ENCODE measurements around the gene ZNF652.
A peak's percentile ranks its signal among the peaks of the same experiment; 100 is the strongest.
"Not testable (repeated sequence)": the region's sequence is repeated elsewhere in the genome, so short reads cannot be mapped to it uniquely, and the experiment has no call there.

The ZNF652 gene

DNA sequence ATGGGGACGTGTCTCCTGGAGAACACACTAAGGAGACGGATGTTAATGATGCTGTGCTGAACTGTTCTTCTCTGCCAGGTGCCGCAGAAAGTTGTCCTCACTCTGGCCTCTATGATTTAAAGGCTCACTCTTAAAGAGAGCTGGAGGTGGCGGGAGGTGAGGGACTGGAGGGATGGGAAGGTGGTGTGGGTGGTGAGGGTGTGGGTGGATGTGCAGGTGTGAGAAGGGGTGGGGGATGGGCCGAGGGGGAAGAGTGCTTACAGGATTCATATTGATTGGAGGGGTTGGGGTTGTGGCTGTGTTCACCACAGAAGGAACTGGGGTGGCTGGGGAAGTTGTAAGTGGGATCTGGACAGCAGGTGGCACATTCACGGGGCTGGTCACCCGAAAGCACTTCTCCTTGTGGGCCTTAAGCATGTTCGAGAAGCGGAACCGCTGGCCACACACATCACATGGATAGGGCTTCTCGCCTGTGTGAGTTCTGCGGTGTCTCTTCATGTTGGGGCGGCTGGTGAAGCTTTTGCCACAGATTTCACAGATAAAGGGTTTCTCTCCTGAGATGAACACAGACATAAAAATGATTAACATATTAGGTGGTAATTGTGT lies 63.6 kb downstream of the ZNF652 start:
- DNase-seq: no peak

DNA sequence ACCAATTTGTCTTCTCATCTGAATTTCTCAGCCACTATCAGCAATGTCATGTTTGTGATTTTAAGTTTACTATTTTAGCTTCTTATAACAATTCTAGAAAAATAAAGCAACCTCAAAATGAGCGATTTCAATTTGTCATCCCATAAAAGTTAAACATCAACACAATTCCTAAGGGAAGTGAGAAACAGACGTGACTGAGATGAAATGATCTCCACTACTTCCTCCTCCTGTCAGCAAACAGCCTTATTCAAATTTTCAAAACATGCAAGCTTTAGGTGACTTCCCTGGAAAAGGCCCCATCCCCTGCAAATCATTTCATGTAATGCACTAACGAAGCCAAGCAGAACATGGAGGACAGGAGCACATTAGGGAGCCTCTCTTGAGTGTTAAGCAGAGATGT lies 64.9 kb downstream of the ZNF652 start:
- no peak for DNase-seq

DNA sequence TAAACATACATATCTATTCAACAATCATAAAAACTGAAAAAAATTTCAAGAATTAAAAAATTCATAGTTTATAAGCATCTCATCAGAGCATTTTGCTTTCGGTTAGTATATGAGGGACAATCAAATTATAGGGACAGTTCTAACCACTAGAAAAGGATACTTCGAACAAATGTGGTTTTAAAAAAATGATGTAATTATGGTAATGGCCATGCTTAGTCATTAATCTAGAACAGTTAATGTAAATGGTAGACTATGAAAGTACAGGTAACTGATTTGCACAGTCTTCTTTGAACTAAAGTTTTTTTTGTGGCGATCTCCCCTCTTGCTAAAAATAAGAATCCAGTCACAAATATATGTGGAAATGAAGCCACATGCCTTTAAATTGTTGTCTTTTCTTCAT lies 67.9 kb downstream of the ZNF652 start:
- DNase-seq: no peak

DNA sequence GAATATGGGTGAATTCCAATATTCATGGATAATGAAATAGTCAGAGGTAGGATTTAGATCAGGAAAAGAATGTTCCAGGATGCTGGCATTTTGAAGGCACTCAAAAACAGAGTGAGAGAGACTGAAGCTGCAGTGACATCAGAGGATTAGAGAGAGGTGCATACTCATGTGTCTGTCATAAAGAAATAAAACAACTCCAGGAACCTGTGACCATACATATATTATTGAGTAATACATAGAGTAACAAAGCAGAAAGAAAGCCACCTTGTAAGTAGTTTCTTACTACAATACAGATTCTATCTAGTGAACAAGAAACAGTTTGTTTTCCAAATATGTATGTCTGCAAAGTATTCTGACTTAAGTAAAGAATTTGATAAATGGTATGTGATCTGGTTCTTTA lies 69.1 kb downstream of the ZNF652 start:
- no peak for DNase-seq

DNA sequence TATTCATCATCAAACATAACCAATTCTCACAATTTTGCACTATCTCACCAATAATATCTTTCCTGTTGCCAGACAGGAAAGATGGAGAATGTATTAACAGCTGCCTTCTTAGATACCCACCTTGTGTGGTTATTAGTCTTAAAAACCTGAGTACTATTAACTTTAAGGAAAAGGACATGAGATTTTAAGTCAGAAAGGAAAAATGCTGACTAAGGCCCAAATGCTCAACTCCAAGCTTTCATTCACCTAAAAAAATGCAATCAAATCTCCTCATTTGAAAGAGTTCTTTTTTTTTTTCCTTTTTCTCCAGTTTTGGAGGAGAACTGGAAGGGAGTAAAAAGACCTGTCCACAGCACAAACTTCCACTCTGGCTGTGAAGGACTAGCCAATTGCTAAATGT lies 70.1 kb downstream of the ZNF652 start:
- no peak for DNase-seq

DNA sequence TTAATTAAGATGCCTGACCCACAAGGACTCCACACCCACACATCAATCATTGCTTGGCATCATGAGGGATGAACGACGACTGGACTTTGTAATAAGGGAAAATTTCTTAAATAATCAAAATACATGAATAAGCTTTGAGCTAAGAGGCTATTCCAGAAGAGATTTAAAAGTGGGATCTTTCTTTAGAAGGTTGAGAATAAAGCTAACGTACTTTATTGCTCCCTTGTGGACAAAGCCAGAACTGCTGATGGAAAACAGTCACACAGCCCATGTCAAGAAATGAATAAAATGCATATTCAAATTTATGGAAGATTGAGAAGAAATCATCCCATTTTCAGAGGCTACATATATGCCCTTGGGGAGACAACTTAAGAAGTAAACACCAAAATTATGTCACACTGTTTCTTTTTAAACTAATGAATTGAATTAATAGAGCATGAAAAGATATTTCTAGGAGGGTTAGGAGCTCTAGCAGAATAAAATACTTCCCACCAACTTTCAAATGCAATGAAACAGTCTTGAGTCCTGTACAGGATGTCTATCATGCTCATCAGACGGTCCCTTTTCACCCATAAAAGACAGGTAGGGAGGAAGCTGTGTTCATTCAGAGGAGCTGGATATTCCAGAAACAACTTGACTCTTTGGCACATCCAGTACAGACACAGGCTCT lies 71.2 kb downstream of the ZNF652 start:
- peak; percentile 9 for DNase-seq

DNA sequence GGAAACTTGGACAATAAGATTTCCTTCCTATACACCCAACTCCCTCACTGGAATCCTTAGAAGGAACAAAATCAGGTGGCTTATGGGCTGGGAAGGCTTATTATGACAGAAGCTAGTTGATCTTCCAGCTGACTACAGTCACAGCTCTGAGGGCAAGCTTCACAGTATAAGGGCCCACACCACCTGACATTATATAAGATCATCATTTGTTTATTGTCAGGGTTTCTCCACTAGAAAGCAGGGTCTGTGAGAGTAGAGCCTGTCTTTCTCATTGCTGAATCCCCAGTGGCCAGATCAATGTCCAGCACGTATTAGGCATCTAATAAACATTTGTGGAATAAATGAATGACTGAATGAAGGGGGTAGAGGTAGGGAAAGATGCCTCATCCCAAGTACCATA lies 73.7 kb downstream of the ZNF652 start:
- no peak for DNase-seq

DNA sequence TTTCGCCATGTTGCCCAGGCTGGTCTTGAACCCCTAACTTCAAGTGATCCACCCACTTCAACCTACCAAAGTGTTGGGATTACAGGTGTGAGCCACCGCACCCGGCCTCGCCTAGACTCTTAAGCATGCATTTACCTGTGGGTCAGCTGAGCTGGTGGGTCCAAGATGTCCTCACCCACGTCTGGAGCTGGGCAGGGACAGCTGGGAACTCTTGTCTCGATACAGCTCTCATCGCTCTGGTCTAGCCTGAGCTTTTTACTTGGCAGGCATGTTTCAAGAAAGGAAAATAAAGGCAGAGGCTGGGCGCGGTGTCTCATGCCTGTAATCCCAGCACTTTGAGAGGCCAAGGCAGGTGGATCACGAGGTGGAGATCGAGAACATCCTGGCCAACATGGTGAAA lies 74.6 kb downstream of the ZNF652 start:
- DNase-seq: no peak

DNA sequence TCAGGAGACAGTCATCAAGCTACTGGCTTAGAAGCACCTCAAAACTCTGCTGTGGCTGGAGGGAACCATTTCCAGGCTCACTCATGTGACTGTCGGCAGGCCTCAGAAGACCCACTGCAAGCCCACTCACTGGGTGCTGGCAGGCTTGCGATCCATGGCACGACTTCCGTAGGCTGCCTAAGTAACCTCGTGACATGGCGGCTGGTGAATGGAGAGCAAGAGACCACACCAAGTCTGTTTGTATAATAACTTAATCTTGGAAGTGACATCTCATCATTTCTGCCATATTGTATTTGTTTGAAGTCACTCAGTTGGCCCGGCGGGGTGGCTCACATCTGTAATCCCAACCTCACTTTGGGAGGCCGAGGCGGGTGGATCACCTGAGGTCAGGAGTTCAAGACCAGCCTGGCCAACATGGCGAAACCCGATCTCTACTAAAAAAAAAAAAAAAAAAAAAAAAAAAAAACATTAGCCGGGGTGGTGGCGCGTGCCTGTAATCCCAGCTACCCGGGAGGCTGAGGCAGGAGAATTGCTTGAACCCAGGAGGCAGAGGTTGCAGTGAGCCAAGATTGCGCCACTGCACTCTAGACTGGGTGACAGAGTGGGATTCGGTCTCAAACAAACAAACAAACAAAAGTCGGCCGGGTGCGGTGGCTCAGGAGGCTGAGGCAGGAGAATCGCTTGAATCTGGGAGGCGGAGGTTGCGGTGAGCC lies 75.6 kb downstream of the ZNF652 start:
- DNase-seq: not testable (repeated sequence)

DNA sequence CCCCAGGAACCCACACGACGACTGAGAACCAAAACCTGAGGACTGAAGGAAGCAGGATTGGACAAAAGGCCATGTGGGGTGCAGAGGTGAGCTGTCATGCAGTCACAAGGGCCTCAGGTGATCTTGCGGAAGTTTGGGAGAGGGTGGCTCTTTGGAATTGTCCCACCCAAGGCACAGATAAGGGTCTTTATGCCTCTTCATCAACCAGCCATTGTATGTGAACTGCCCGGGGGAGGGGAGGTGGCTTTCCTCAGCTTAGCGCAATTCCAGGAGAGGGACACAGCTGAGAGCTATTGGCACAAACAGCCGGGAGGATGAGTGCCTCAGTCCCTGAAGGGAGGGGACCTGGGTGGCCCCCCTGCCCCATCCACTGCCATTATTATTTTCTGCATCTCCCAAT lies 76.3 kb downstream of the ZNF652 start:
- DNase-seq: no peak

DNA sequence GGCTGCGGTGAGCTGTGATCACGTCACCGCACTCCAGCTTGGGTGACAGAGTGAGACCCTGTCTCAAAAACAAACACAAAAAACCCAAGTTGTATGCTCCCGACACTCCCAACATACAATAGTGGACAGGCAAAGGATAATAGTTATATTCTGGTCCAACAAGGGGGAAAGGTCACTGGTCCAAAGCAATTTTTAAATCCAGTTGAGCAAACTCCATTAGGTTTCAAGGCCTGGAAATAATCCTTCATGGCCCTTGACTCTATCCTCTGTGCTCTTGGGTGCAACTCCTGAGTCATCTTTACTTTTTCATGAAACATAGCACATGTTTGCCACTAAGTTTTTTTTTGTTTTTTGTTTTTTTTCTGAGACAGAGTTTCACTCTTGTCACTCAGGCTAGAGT lies 81.1 kb downstream of the ZNF652 start:
- DNase-seq: no peak

DNA sequence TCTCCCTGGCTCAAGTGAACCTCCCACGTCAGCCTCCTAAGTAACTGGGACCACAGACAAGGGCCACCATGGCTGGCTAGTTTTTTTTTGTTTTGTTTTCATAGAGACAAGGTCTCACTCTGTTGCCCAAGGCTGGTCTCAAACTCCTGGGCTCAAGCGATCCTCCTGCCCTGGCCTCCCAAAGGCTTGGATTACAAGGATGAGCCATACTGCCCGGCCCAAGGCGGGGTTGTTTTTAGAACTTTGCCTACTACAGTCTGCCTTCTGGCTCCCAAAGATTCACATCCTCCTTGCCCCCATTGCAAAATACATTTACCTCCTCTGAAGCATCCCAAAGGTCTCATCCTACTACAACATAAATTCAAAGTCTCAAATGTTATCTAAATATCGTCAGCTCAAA lies 82.0 kb downstream of the ZNF652 start:
- no peak for DNase-seq

DNA sequence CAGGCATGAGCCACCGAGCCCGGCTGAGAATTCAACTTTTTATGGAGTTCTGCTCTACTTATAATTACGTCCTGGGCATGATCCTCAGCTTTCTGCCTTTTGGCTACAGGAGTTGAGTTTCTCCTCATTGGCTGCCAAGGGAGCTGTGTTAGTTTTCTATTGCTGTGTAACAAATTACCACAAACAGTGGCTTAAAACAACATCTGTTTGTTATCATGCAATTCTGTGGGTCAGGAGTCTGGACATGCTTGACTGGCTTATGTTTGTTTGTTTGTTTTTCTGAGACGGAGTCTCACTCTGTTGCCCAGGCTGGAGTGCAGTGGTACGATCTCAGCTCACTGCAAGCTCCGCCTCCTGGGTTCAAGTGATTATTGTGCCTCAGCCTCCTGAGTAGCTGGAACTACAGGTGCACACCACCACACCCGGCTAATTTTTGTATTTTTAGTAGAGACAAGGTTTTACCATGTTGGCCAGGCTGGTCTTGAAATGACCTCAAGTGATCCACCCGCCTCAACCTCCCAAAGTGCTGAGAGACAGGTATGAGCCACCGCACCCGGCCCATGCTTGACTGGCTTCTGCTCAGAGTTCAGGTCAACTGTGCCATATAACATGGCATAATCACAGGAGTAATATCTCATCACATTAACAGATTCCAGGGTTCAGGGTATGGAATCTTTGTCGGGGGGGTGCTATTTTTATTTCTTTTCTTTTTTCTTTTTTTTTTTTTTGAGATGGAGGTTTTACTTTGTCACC lies 82.6 kb downstream of the ZNF652 start:
- DNase-seq: not testable (repeated sequence)

DNA sequence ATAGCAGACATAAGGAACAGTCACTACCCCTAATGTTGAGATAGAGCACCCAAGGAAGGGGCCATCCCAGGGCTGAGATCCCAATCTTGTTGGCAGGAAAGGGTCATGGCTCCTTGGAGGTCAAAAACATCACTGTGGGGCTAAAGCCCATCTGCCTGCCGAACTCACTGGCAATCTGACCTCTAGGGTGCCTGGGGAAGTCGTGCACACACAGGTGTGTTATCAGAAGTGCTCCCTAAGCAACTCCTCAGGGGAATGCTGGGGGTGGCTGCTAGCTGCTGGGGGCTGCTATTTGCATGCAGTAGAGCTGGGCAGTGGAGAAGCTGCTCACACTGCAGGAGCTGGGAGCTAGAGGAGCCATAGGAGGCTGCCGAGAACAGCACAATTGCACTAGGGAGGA lies 84.0 kb downstream of the ZNF652 start:
- no peak for DNase-seq

DNA sequence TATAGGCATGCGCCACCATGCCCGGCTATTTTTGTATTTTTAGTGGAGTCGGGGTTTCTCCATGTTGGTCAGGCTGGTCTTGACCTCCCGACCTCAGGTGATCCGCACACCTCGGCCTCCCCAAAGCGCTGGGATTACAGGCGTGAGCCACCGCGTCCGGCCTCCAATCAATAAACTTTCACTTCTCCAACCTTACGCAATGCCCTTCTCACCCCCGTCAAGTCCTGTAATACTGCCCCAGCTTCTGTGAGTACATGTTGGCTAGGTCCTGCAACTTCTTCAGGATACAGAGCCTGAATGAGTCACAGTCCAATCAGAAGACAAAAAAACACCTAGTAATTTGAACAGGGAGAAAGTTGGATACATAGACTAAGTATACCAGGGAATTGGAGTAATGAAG lies 84.4 kb downstream of the ZNF652 start:
- DNase-seq: no peak

DNA sequence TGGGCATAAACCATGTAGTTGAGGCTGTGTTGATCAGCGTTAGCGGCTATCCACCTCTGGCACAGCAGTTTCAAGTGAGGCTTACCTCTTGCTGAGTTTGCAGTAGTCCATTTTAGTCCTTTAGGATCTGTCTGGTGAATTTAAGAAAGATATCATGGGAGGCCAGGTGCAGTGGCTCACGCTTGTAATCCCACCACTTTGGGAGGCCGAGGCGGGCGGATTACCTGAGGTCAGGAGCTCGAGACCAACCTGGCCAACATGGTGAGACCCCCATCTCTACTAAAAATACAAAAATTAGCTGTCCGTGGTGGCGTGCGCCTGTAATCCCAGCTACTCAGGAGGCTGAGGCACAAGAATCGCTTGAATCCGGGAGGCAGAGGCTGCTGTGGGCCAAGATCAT lies 86.1 kb downstream of the ZNF652 start:
- not testable (repeated sequence) for DNase-seq

DNA sequence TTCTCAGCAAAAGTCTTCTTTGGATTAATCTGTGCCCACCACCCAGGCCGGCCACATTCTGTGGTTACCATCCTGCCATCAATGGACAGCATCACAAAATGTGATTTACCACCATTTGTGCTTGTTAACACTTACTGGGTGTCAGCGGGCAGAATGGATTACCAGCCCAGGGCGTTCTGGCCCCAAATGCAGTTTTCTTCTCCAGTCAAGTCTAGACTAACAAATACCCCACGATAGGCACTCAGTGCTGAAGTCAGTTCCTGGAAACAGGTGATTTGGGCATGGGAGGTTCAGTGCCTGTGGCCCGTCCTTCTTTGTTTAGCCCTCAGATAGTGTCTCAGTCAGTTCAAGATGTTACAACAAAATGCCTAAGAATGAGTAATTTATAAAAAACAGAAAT lies 92.7 kb downstream of the ZNF652 start:
- DNase-seq: no peak

DNA sequence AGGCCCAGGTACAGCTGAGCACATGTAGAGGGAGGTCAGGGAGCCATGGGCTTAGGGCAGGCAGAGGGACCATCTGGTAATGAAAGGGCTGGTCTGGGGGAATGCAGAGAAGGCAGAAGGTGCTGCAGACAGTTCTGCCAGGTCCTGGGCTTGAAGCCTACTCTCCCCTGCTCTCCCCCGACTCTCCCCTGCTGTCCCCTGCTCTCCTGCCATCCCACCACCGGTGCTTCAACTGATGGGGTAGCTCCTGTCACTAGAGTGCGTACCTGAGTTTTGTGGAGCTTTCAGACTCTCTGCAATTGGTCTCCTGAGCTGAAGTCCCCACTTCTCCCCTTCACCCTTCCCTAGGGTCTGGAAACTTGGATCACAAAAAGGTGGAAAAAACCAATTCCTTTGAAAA lies 94.1 kb downstream of the ZNF652 start:
- no peak for DNase-seq

DNA sequence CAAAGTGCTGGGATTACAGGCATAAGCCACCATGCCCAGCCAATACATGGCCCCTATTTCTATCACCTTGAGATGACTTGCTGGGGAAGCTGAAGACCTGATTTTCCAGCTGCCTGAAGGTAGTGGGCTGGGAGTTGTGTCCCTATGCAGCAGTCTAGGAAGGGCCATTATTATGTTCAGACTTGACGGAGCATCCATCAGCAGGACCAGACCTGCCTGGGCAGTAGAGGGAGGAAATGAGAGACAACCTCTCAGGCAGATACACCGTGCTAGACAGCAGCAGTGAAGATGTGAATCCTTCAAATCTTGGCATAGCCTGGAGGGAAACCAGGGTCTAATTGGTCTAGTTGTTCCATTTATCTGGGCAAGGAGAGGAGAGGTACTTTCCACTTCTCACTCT lies 95.8 kb downstream of the ZNF652 start:
- DNase-seq: no peak

DNA sequence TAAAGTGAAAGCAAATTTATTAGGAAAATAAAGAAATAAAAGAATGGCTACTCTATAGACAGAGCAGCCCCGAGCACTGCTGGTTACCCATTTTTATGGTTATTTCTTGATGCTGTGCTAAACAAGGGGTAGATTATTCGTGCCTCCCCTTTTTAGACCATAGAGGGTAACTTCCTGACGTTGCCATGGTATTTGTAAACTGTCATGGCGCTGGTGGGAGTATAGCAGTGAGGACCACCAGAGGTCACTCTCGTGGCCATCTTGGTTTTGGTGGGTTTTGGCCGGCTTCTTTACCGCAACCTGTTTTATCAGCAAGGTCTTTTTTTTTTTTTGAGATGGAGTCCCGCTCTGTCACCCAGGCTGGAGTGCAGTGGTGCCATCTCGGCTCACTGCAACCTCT lies 100.5 kb downstream of the ZNF652 start:
- DNase-seq: not testable (repeated sequence)

DNA sequence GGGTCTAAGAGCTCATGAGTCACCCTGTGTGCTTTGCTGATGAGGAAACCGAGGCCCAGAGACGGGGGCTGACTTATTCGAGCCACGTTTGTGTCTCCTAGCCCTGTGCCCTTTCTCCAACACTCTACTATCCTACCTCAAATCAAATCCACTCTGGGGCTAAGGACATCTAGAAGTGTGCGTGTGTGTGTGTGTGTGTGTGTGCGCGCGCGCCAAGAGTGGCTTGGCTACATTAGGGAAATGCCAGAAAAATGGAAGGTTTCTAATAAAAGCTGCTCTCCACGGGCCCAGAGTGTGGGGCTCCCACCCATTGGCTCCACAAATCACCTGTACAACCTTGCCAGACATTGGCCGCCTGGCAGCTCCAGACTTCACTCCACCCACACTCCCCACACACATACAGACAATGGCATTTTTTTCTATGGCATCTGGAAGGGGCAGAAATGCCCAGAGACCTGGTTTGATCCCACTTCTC lies 101.2 kb downstream of the ZNF652 start:
- no peak for DNase-seq

DNA sequence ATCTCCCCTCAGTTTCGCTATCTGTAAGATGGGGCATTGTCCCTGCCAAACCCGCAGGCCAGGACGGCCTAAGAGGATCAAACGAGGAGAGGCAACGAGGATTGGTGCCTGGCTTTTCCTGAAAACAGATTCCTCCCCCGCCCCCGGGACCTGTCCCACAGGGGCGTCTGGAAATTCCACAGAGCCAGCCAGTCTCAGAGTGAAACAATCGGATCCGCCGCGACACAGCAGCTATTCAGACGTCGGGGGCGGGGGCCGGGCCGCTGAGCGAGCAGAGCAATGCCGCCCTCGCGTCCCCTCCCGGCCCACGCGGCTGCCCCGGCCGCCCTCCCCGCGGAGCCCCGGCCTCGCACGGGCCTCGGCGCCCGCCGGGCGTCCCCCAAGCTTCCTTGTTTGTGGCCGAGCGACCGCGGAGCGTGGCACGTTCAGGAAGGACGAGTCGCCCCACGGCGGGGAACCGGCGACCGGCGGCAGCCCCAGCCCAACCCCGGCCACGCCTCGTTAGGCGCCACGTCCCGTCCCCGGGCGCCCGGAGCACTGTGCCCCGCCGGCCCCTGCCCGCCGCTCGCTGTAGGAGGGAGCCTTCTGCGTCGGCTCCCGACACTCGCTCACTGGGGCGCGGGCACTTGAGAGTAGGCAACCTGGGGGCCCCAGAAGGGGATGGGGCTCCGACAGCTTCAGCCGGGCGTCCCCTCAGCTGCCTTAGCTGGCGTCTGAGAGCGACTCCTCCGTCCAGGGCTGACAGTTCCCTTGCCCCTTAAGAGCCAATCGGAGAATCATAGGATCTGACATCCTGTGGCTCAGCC lies 101.8 kb downstream of the ZNF652 start:
- DNase-seq: peak; percentile 63

DNA sequence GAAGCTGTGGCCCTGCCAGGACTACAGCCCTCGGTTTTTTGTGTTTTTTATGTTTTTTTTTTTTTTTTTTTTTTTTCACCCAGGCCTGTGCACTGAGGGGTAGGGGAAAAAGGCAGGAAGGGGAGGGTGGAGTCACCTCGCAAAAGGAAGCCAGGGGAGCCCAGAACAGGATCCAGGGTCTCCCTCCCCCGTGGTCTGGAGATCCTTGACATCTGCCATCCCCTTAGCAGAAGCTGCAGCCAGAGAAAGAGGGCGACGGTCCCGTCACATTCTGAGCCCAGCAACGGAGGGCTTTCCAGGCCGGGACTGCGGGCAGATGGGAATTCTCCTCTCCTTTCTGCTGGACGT lies 102.4 kb downstream of the ZNF652 start:
- DNase-seq: no peak

Data from activated CD4-positive, alpha-beta T cell treated with anti-CD3 and anti-CD28 coated beads, Interleukin-2, Interleukin-6, amounts not matched to agents 100 ng/mL and 50 ng/mL, durations not matched to agents 16 hours and 8 hours (primary cell).